HepG2 (cell line): ENCODE data around the gene RHOC. TPM values are rescaled to one million over a fixed set of nuclear protein-coding genes. Genes with fewer than 3 reads are reported as not detected.

Source experiments
- ATAC-seq: fragments of 200-7000 bp; cut with Tn5 transposase; 3 replicates; pipeline ENCODE4 v1.9.1; 2020; ENCODE audit warnings: mild to moderate bottlenecking, moderate library complexity
- BruUV-seq: library from RNA; stranded (reverse); fragments of 400-500 nt; replicated peaks from 2 replicates; lab custom pipeline; 2021; lab: Mats Ljungman, UMichigan
- CTCF ChIA-PET: fragments of 300-600 bp; formaldehyde crosslinking; extraction: SDS; loops from one replicate; lab custom pipeline; 2021; ENCODE audit warnings: low total read pairs, inconsistent platforms, low intra/inter-chr PET ratio; lab: Yijun Ruan, JAX
- POLR2A ChIA-PET: fragments of 350-600 bp; sonication (Branson Sonifier 250); formaldehyde crosslinking; loops from one replicate; lab custom pipeline; 2020; ENCODE audit warnings: antibody characterized with exemption, inconsistent platforms; lab: Yijun Ruan, JAX
- DNase-seq: peaks from one replicate; pipeline ENCODE4 v3.0.0-alpha.2; 2015; ENCODE audit warnings: low spot score
- FAIRE-seq: peaks from 3 replicates; lab custom pipeline; 2011; peaks lifted over from hg19 to GRCh38; lab: Jason Lieb, UNC
- H2AFZ ChIP-seq: one replicate; pipeline ENCODE4 v1.6.1; 2011; ENCODE audit warnings: low read length, inconsistent platforms
- H3K27ac ChIP-seq: fragments of 300-600 bp; 3 replicates; pipeline ENCODE4 v1.8.0; 2011; ENCODE audit warnings: mixed run types, mild to moderate bottlenecking, mixed read lengths, low read length, inconsistent platforms; ENCODE audit not compliant: insufficient read depth; ENCODE audit errors: extremely low read length
- H3K27me3 ChIP-seq, 2 experiments: fragments of 200-600 bp in 1 of 2; 2 replicates in 1 of 2; 3 replicates in 1 of 2; pipeline versions ENCODE4 v1.6.0 to v1.8.0; 2011; ENCODE audit warnings: low read length in 2 of 2, mild to moderate bottlenecking in 2 of 2, moderate library complexity in 2 of 2, inconsistent platforms in 1 of 2; ENCODE audit not compliant: insufficient read depth in 2 of 2, control insufficient read depth in 1 of 2
- H3K36me3 ChIP-seq, 2 experiments: fragments of 200-600 bp in 1 of 2; replicated peaks in 1 of 2; 2 replicates in 1 of 2; 3 replicates in 1 of 2; pipeline versions ENCODE4 v1.5.1 to v1.8.0; 2011; ENCODE audit warnings: low read length in 2 of 2, inconsistent platforms in 1 of 2; ENCODE audit not compliant: insufficient read depth in 2 of 2, control insufficient read depth in 1 of 2
- H3K4me1 ChIP-seq: 2 replicates; pipeline ENCODE4 v1.5.1; 2012; ENCODE audit warnings: low read length, inconsistent platforms; ENCODE audit not compliant: insufficient read depth
- H3K4me2 ChIP-seq: 2 replicates; pipeline ENCODE4 v1.6.0; 2011; ENCODE audit warnings: low read depth, low read length, inconsistent platforms
- H3K4me3 ChIP-seq, 3 experiments: fragments of 200-600 bp in 1 of 3; sonication (generic), shearing (Covaris generic) in 1 of 3; replicated peaks in 1 of 3; 2 replicates each; pipeline ENCODE4 v1.5.1; 2011 to 2016; ENCODE audit warnings: low read length in 3 of 3, inconsistent platforms in 2 of 3, low read depth in 2 of 3, mild to moderate bottlenecking in 2 of 3, control low read depth in 1 of 3, mixed read lengths in 1 of 3; ENCODE audit not compliant: insufficient read depth in 1 of 3
- H3K79me2 ChIP-seq: one replicate; pipeline ENCODE4 v1.6.1; 2011; ENCODE audit warnings: low read length, inconsistent platforms; ENCODE audit not compliant: insufficient read depth
- H3K9ac ChIP-seq: 2 replicates; pipeline ENCODE4 v1.6.0; 2011; ENCODE audit warnings: mild to moderate bottlenecking, low read depth, low read length, inconsistent platforms; ENCODE audit not compliant: insufficient read depth
- H3K9me3 ChIP-seq: 2 replicates; pipeline ENCODE4 v1.5.1; 2012; ENCODE audit warnings: mild to moderate bottlenecking, low read length
- H4K20me1 ChIP-seq: 2 replicates; pipeline ENCODE4 v1.6.0; 2011; ENCODE audit warnings: inconsistent platforms, mild to moderate bottlenecking, low read length, moderate library complexity; ENCODE audit not compliant: insufficient read depth
- GTF3A ChIP-seq: sonication (generic); formaldehyde crosslinking; conservative IDR thresholded peaks from 2 replicates; pipeline ENCODE4 v1.4.0; 2020; ENCODE audit warnings: mild to moderate bottlenecking, missing genetic modification reagents
- HIVEP1 ChIP-seq: sonication (generic); formaldehyde crosslinking; IDR thresholded peaks from 2 replicates; pipeline ENCODE4 v1.4.0; 2020; ENCODE audit warnings: mild to moderate bottlenecking, missing genetic modification reagents
- LCORL ChIP-seq, 2 experiments: fragments of 450-650 bp in 1 of 2; sonication (generic) in 1 of 2; formaldehyde crosslinking in 1 of 2; IDR thresholded peaks; 2 replicates each; pipeline versions ENCODE4 v1.5.0 to v1.6.1; 2017 to 2020; ENCODE audit warnings: antibody characterized with exemption in 1 of 2, missing genetic modification reagents in 1 of 2
- NFKB2 ChIP-seq: sonication (generic); formaldehyde crosslinking; IDR thresholded peaks from 2 replicates; pipeline ENCODE4 v1.4.0; 2020; ENCODE audit warnings: missing genetic modification reagents, borderline replicate concordance
- PCBP2 ChIP-seq: fragments of 200-400 bp; formaldehyde crosslinking; optimal IDR thresholded peaks from 2 replicates; pipeline ENCODE3; 2018; ENCODE audit warnings: low read length, low read depth; ENCODE audit not compliant: poor library complexity, severe bottlenecking
- RAD51 ChIP-seq: fragments of 450-650 bp; IDR thresholded peaks from 2 replicates; pipeline ENCODE4 v1.6.1; 2016; ENCODE audit warnings: borderline replicate concordance
- SP1 ChIP-seq, 2 experiments: fragments of 450-650 bp in 1 of 2; sonication (generic) in 1 of 2; formaldehyde crosslinking in 1 of 2; IDR thresholded peaks; 2 replicates each; pipeline versions ENCODE4 v1.4.0 to v1.6.1; 2016 to 2020; ENCODE audit warnings: missing genetic modification reagents in 1 of 2
- ZMYM4 ChIP-seq: sonication (generic); formaldehyde crosslinking; IDR thresholded peaks from 2 replicates; pipeline ENCODE4 v1.8.1; 2023; ENCODE audit warnings: mild to moderate bottlenecking, missing genetic modification reagents
- WGBS: methylation state at CpG from one replicate; pipeline ENCODE4 v1.1.6; 2017; ENCODE audit warnings: low lambda C conversion rate; 5-methylcytosine and 5-hydroxymethylcytosine counted together
- in situ Hi-C: cut with HindIII; loops from 2 replicates; pipeline ENCODE4 v1.10.0; 2017; ENCODE audit warnings: low pct_unique_long_range_greater_than_20kb; ENCODE audit not compliant: extremely low pct_ligation_motif_present
- intact Hi-C: fragments of 100-400 bp; cut with micrococcal nuclease; formaldehyde crosslinking; loops from one replicate; pipeline ENCODE4 v1.10.0; 2022; ENCODE audit not compliant: unreplicated experiment
- polyA plus RNA-seq, 8 experiments: library from polyadenylated mRNA; depleted of rRNA in 3 of 8; stranded (reverse) in 7 of 8; unstranded in 1 of 8; fragments of >200 nt; fragmentation: Illumina TruSeq in 4 of 8; extraction: Trizol in 4 of 8; gene quantifications; 2 replicates each; pipeline versions ENCODE4 v1.2.1 to v1.2.3, GENCODE V29; 2011 to 2016; ENCODE audit warnings: low read depth in 4 of 8, missing spikeins in 1 of 8, mixed read lengths in 1 of 8; ENCODE audit not compliant: insufficient read depth in 1 of 8
- total RNA-seq, 5 experiments: library from RNA; depleted of rRNA; stranded (reverse); fragments of >200 nt; fragmentation: Illumina TruSeq; extraction: Trizol; gene quantifications; 2 replicates each; pipeline ENCODE4 v1.2.3, GENCODE V29; 2016; ENCODE audit warnings: low read depth in 1 of 5
- TF ChIP-seq, protein P1 (sequence below): sonication (generic); formaldehyde crosslinking; IDR thresholded peaks from 2 replicates; pipeline ENCODE4 v1.5.0; 2020; ENCODE audit warnings: mild to moderate bottlenecking, missing genetic modification reagents, borderline replicate concordance
- TF ChIP-seq, protein P2 (sequence below): IDR thresholded peaks from 2 replicates; pipeline ENCODE4 v1.6.1; 2016; ENCODE audit warnings: low read depth
- TF ChIP-seq, protein P3 (sequence below): IDR thresholded peaks from 2 replicates; pipeline ENCODE4 v1.4.0; 2020; ENCODE audit warnings: mild to moderate bottlenecking, missing genetic modification reagents

Gene RHOC
- total and polyA plus RNA-seq, 2 of the 13 experiments (the other 11 are each of a cell fraction or from before 2014, with no cell fraction given): 64.3 to 182 TPM

DNA sequence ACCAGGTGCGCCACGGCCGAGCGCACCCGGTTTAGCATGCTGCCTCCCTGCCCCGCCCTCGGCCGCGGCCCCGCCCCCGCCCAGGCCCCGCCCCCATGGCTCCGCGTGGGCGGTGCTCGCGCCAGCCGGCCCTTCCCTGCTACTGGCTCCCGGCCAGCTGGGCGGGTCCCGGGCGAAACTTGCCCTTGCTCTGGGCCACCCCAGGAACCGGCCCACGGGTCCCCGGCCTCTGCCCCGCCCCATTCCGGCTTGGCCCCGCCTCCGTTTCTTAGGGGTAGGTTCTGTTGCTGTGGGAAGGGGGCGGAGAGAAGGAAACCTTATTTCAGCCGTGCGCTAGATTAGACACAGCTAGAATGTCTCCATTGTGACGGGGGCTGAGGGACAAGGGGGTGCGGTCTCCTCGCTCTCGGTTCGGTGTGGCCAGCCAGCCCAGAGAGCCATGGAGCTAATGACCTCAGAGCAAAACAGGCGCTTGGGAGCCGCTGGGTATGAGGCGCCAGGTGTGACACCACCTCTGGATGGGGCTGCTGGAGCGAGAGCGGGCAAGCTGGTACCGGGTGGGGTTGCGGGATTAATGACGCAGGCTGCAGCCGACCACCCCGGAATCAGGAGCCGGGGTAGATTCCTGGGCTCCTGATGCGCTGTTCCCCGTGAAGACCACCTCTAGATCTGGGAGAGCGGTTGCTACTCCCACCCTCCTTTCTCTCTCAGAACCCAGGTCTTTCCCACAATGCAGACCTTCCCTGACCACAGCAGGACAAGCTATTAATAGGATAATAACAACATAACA lies 8.5 kb upstream of the RHOC start, which contains the start of gene PPM1J:
TSS of gene PPM1J (minus strand) at position 69 of the 790 bp plus-strand sequence. CDS start at position 38, 31 bp downstream.
- ATAC-seq (peak; percentile 69), DNase-seq (peak; percentile 79), FAIRE-seq (no peak)
- Histone ChIP-seq H3K4me1 (peaks cover 30% of the 10 kb centered on the region), H2AFZ (peak within 1 kb of the TSS; percentile 45), H3K4me2 (peak within 1 kb of the TSS; percentile 97), H3K9ac (peak within 1 kb of the TSS; percentile 24), H3K27ac (no peak within 1 kb of the TSS), H4K20me1 (peaks cover 5% of the 10 kb centered on the region; the same call in 1 of the 2 replicates), H3K36me3 (no peaks in the 10 kb centered on the region), H3K27me3 (peaks cover 11 to 60% of the 10 kb centered on the region in 2 experiments), H3K9me3 (no peaks in the 10 kb centered on the region), H3K79me2 (no peaks in the 10 kb centered on the region), H3K4me3 (peak within 1 kb of the TSS; percentile 58 to 75 (median 59))
- intact Hi-C loops (loop anchor here (1.0 to 5.0 kb wide), 5 partner anchors 89 to 357 kb away; partner anchors contain the start of genes LRIG2 and SLC16A1), in situ Hi-C loops (loop anchor here (5.0 to 25.0 kb wide), 2 partner anchors 92 to 322 kb away; no protein-coding TSS in a partner anchor)
- BruUV-seq: no TSS peak
- CTCF ChIA-PET: interaction anchor here (0.8 to 1.9 kb wide), 6 partner anchors 88 to 327 kb away, joined by 3 to 37 read pairs (median 3); no protein-coding TSS in a partner anchor
- POLR2A ChIA-PET: interaction anchor here (0.8 to 1.9 kb wide), 10 partner anchors 10 to 358 kb away, joined by 3 to 15 read pairs (median 4); partner anchors contain the start of genes CAPZA1, MOV10, SLC16A1 and ST7L
- WGBS: 0% methylated on average over 6 of the region's 51 CpGs
- TF ChIP-seq, protein P1, sequence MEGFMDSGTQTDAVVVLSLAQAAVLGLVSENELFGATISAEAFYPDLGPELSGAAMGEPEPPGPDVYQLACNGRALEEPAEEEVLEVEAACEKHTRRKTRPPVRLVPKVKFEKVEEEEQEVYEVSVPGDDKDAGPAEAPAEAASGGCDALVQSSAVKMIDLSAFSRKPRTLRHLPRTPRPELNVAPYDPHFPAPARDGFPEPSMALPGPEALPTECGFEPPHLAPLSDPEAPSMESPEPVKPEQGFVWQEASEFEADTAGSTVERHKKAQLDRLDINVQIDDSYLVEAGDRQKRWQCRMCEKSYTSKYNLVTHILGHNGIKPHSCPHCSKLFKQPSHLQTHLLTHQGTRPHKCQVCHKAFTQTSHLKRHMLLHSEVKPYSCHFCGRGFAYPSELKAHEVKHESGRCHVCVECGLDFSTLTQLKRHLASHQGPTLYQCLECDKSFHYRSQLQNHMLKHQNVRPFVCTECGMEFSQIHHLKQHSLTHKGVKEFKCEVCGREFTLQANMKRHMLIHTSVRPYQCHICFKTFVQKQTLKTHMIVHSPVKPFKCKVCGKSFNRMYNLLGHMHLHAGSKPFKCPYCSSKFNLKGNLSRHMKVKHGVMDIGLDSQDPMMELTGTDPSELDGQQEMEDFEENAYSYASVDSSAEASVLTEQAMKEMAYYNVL (CRISPR knock-in tag): 0 out of 2 replicates have a peak, but pooled peaks have one; percentile 17
- TF ChIP-seq NFKB2 (CRISPR knock-in tag) (no peak), RAD51 (no peak), ZMYM4 (peak; percentile 33; the same call in 1 of the 2 replicates), SP1 (IDR thresholded peaks at IDR 0.05) (no peak), SP1 (CRISPR knock-in tag; IDR thresholded peaks at IDR 0.05) (peak; percentile 66; the same call in 1 of the 2 replicates), GTF3A (CRISPR knock-in tag) (no peak), PCBP2 (no peak), LCORL (IDR thresholded peaks at IDR 0.05) (no peak), LCORL (CRISPR knock-in tag; IDR thresholded peaks at IDR 0.05) (peak; percentile 51; the same call in 1 of the 2 replicates), HIVEP1 (CRISPR knock-in tag) (peak; percentile 31; the same call in 1 of the 2 replicates)
- TF ChIP-seq, protein P2, sequence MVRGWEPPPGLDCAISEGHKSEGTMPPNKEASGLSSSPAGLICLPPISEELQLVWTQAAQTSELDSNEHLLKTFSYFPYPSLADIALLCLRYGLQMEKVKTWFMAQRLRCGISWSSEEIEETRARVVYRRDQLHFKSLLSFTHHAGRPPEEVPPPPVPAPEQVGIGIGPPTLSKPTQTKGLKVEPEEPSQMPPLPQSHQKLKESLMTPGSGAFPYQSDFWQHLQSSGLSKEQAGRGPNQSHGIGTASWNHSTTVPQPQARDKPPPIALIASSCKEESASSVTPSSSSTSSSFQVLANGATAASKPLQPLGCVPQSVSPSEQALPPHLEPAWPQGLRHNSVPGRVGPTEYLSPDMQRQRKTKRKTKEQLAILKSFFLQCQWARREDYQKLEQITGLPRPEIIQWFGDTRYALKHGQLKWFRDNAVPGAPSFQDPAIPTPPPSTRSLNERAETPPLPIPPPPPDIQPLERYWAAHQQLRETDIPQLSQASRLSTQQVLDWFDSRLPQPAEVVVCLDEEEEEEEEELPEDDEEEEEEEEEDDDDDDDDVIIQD (CRISPR knock-in tag): 0 out of 2 replicates have a peak, but pooled peaks have one; percentile 11
- TF ChIP-seq, protein P3, sequence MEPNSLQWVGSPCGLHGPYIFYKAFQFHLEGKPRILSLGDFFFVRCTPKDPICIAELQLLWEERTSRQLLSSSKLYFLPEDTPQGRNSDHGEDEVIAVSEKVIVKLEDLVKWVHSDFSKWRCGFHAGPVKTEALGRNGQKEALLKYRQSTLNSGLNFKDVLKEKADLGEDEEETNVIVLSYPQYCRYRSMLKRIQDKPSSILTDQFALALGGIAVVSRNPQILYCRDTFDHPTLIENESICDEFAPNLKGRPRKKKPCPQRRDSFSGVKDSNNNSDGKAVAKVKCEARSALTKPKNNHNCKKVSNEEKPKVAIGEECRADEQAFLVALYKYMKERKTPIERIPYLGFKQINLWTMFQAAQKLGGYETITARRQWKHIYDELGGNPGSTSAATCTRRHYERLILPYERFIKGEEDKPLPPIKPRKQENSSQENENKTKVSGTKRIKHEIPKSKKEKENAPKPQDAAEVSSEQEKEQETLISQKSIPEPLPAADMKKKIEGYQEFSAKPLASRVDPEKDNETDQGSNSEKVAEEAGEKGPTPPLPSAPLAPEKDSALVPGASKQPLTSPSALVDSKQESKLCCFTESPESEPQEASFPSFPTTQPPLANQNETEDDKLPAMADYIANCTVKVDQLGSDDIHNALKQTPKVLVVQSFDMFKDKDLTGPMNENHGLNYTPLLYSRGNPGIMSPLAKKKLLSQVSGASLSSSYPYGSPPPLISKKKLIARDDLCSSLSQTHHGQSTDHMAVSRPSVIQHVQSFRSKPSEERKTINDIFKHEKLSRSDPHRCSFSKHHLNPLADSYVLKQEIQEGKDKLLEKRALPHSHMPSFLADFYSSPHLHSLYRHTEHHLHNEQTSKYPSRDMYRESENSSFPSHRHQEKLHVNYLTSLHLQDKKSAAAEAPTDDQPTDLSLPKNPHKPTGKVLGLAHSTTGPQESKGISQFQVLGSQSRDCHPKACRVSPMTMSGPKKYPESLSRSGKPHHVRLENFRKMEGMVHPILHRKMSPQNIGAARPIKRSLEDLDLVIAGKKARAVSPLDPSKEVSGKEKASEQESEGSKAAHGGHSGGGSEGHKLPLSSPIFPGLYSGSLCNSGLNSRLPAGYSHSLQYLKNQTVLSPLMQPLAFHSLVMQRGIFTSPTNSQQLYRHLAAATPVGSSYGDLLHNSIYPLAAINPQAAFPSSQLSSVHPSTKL (CRISPR knock-in tag): 0 out of 2 replicates have a peak, but pooled peaks have one; percentile 17
